OCI-LY7 (cell line): ENCODE data around the gene DCLK1.

Experiments used
- EZH2phosphoT487 ChIP-seq: fragments of 200-600 bp; sonication (generic); IDR thresholded peaks from 2 replicates; pipeline ENCODE4 v1.6.1; 2018; ENCODE audit warnings: low read depth, borderline replicate concordance, mild to moderate bottlenecking, mixed run types, antibody characterized with exemption, low read length, moderate library complexity, mixed read lengths
- TF ChIP-seq, protein P1 (sequence below): fragments of 200-600 bp; sonication (generic); conservative IDR thresholded peaks from 2 replicates; pipeline ENCODE4 v1.5.1; 2014; ENCODE audit warnings: mild to moderate bottlenecking, antibody characterized with exemption, low read length, moderate library complexity, mixed read lengths

DNA sequence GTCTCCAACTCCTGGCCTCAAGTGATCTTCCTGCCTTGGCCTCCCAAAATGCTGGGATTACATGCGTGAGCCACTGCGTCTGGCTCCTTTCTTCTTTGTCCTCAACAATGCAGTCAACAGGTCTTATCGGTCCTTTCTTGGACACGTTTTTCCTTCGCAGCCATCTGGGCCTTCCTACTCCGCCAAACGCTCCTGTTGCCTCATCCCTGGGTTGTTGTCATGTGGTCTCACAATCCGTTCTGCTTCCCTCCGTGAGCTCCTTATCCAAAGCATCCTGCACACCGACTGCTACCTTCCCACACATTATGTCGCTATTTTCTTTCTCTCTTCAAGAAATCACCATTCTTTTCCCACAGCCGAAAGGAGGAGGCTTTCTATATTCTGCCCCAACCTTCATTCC lies 306.8 kb downstream of the DCLK1 start:
- TF ChIP-seq, protein P1, sequence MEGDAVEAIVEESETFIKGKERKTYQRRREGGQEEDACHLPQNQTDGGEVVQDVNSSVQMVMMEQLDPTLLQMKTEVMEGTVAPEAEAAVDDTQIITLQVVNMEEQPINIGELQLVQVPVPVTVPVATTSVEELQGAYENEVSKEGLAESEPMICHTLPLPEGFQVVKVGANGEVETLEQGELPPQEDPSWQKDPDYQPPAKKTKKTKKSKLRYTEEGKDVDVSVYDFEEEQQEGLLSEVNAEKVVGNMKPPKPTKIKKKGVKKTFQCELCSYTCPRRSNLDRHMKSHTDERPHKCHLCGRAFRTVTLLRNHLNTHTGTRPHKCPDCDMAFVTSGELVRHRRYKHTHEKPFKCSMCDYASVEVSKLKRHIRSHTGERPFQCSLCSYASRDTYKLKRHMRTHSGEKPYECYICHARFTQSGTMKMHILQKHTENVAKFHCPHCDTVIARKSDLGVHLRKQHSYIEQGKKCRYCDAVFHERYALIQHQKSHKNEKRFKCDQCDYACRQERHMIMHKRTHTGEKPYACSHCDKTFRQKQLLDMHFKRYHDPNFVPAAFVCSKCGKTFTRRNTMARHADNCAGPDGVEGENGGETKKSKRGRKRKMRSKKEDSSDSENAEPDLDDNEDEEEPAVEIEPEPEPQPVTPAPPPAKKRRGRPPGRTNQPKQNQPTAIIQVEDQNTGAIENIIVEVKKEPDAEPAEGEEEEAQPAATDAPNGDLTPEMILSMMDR = no peak
- no peak for TF ChIP-seq EZH2phosphoT487
